A673 (cell line): ENCODE data around the gene PILRA. TPM values are rescaled to one million over a fixed set of nuclear protein-coding genes. Genes with fewer than 3 reads are reported as not detected.

ENCODE experiments used
- BruUV-seq: library from RNA; stranded (reverse); fragments of 400-500 nt; replicated peaks from 2 replicates; lab custom pipeline; 2021; lab: Mats Ljungman, UMichigan
- CTCF ChIA-PET: fragments of 300-600 bp; sonication (Branson Sonifier 250); formaldehyde crosslinking; loops from one replicate; lab custom pipeline; 2022; ENCODE audit warnings: antibody characterized with exemption; lab: Charles Lee
- POLR2A ChIA-PET: fragments of 300-600 bp; sonication (Branson Sonifier 250); formaldehyde crosslinking; loops from one replicate; lab custom pipeline; 2022; ENCODE audit warnings: antibody characterized with exemption; ENCODE audit not compliant: low non-redundant PET; lab: Charles Lee
- DNase-seq: peaks from one replicate; pipeline ENCODE4 v3.0.0-alpha.2; 2015; ENCODE audit warnings: low spot score
- H3K27ac ChIP-seq: fragments of 200-600 bp; sonication (generic); 2 replicates; pipeline ENCODE4 v1.5.1; 2016; ENCODE audit warnings: mixed run types, low read depth, mild to moderate bottlenecking, mixed read lengths, antibody characterized with exemption, low read length; ENCODE audit not compliant: poor library complexity, severe bottlenecking
- H3K27me3 ChIP-seq: fragments of 200-600 bp; sonication (generic); replicated peaks from 2 replicates; pipeline ENCODE4 v1.6.1; 2017; ENCODE audit warnings: mixed run types, low read depth, mild to moderate bottlenecking, mixed read lengths, antibody characterized with exemption, low read length; ENCODE audit not compliant: insufficient read depth, poor library complexity
- H3K36me3 ChIP-seq: fragments of 200-600 bp; sonication (generic); 2 replicates; pipeline ENCODE4 v1.6.1; 2016; ENCODE audit warnings: mixed run types, mild to moderate bottlenecking, mixed read lengths, antibody characterized with exemption, low read length; ENCODE audit not compliant: insufficient read depth, poor library complexity, severe bottlenecking
- H3K4me1 ChIP-seq: fragments of 200-600 bp; sonication (generic); 2 replicates; pipeline ENCODE4 v1.6.1; 2017; ENCODE audit warnings: mixed run types, mild to moderate bottlenecking, mixed read lengths, antibody characterized with exemption, low read length; ENCODE audit not compliant: insufficient read depth, poor library complexity, severe bottlenecking
- H3K4me3 ChIP-seq: fragments of 200-600 bp; sonication (generic); 2 replicates; pipeline ENCODE4 v1.5.1; 2016; ENCODE audit warnings: low read depth, mixed run types, mild to moderate bottlenecking, mixed read lengths, low read length; ENCODE audit not compliant: poor library complexity, severe bottlenecking
- H3K9me3 ChIP-seq: fragments of 200-600 bp; sonication (generic); 2 replicates; pipeline ENCODE4 v1.6.1; 2016; ENCODE audit warnings: mixed run types, low read depth, mild to moderate bottlenecking, mixed read lengths, antibody characterized with exemption, low read length; ENCODE audit not compliant: poor library complexity, severe bottlenecking
- EZH2 ChIP-seq: fragments of 200-600 bp; sonication (generic); IDR thresholded peaks from 2 replicates; pipeline ENCODE4 v1.6.1; 2017; ENCODE audit warnings: borderline replicate concordance, low read depth, mild to moderate bottlenecking, mixed read lengths, antibody characterized with exemption, low read length; ENCODE audit not compliant: poor library complexity, severe bottlenecking
- intact Hi-C: fragments of 100-400 bp; cut with micrococcal nuclease; formaldehyde crosslinking; loops from one replicate; pipeline ENCODE4 v1.10.0; 2022; ENCODE audit not compliant: unreplicated experiment
- total RNA-seq: library from RNA; stranded (reverse); gene quantifications from 2 replicates; pipeline ENCODE4 v1.2.3, GENCODE V29; 2021
- TF ChIP-seq, protein P1 (sequence below): fragments of 300-800, 200-600 bp; sonication (generic); conservative IDR thresholded peaks from 2 replicates; pipeline ENCODE4 v1.5.1; 2017; ENCODE audit warnings: low read depth, mild to moderate bottlenecking, antibody characterized with exemption, low read length, moderate library complexity, mixed read lengths

The PILRA gene
- total RNA-seq, 1 experiment from 2014 or later, result 1.5 TPM

DNA sequence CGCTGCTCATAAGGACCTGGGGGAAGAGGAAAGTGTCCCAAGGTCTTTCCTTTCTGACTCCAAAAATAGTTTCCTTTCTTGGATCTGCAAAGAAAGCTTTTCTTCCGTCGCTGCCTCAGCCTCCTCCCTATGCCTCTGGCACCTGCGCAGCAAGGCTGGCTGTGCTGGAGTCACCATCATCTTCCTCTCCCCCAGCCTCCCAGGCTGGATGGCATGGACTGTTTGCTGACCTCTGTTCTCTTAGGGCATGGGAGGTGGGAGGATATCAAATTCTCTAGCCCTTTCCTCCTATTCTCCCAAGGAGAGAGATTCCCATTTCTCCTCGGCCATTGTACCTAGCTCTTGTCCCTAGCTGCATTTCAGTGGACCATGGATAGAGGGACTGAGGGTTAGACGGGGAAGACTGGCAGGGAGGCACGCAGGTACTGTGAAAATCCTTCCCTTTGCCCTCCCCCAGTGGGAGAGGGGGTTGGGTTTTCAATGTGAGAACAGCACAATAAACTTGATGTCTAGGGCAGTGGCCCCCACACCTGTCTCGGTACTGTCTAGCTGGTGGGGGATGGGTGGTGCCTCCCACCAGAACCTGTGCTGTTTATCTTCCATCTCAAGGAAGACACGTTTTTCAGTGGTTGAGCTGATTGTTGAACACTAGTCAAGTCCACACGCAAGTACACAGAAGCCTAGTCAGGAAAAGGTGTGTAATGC lies 60.5 kb downstream of the PILRA start:
- Histone ChIP-seq H3K9me3 (no peaks in the 10 kb centered on the region), H3K4me1 (peaks cover 23% of the 10 kb centered on the region), H3K27me3 (no peaks in the 10 kb centered on the region), H3K4me3 (no peak overlapping the region), H3K27ac (peak overlapping the region; percentile 49), H3K36me3 (peaks cover 41% of the 10 kb centered on the region)
- intact Hi-C loops, result no loop called here
- CTCF ChIA-PET, result interaction anchor here (0.6 kb wide), 1 partner anchor 22 kb away, joined by 9 read pairs; no protein-coding TSS in a partner anchor
- BruUV-seq, result no TSS peak
- POLR2A ChIA-PET, result no interaction called here
- TF ChIP-seq, protein P1, sequence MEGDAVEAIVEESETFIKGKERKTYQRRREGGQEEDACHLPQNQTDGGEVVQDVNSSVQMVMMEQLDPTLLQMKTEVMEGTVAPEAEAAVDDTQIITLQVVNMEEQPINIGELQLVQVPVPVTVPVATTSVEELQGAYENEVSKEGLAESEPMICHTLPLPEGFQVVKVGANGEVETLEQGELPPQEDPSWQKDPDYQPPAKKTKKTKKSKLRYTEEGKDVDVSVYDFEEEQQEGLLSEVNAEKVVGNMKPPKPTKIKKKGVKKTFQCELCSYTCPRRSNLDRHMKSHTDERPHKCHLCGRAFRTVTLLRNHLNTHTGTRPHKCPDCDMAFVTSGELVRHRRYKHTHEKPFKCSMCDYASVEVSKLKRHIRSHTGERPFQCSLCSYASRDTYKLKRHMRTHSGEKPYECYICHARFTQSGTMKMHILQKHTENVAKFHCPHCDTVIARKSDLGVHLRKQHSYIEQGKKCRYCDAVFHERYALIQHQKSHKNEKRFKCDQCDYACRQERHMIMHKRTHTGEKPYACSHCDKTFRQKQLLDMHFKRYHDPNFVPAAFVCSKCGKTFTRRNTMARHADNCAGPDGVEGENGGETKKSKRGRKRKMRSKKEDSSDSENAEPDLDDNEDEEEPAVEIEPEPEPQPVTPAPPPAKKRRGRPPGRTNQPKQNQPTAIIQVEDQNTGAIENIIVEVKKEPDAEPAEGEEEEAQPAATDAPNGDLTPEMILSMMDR, result no peak
- no peak for TF ChIP-seq EZH2
- no peak for DNase-seq

DNA sequence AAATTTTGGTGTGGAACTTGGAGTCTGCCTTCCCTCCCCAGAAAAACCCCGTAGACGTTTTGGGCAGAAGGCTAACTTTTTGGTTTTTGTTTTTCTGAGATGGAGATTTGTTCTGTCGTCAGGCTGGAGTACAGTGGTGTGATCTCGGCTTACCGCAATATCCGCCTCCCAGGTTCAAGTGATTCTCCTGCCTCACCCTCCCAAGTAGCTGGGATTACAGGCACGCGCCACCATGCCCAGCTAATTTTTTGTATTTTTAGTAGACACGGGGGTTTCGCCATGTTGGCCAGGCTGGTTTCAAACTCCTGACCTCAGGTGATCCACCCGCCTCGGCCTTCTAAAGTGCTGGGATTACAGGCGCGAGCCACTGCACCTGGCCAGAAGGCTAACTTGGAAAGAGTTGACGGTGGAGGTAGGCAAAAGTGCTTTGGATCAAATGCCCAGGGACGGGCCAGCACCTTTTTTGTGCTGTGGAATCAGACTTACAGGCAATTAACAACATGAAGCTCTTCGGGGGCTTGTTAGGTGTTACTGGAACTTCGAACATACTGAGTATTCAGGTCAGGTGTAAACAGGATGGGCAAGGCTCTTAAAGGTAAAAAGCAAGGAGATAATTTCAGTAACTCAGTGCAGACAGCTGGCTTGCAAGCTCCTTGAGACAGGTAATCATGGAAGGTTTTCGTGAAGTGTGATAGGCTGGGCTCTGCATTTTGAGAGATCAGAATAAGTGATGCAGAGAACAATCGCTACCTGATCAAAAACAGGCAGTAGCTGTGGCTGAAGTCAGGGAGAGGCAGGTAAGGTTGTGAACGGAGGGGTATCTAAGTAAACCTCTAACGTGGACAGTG lies 61.2 kb downstream of the PILRA start:
- CTCF ChIA-PET, result interaction anchor here (0.6 kb wide), 1 partner anchor 21 kb away, joined by 9 read pairs; no protein-coding TSS in a partner anchor
- Histone ChIP-seq H3K36me3 (peaks cover 41% of the 10 kb centered on the region), H3K27ac (peak overlapping the region; percentile 96), H3K9me3 (no peaks in the 10 kb centered on the region), H3K4me1 (peaks cover 23% of the 10 kb centered on the region), H3K4me3 (peak overlapping the region; percentile 91), H3K27me3 (no peaks in the 10 kb centered on the region)
- TF ChIP-seq EZH2, result no peak
- no TSS peak for BruUV-seq
- intact Hi-C loops, result no loop called here
- POLR2A ChIA-PET, result no interaction called here
- no peak for DNase-seq

DNA sequence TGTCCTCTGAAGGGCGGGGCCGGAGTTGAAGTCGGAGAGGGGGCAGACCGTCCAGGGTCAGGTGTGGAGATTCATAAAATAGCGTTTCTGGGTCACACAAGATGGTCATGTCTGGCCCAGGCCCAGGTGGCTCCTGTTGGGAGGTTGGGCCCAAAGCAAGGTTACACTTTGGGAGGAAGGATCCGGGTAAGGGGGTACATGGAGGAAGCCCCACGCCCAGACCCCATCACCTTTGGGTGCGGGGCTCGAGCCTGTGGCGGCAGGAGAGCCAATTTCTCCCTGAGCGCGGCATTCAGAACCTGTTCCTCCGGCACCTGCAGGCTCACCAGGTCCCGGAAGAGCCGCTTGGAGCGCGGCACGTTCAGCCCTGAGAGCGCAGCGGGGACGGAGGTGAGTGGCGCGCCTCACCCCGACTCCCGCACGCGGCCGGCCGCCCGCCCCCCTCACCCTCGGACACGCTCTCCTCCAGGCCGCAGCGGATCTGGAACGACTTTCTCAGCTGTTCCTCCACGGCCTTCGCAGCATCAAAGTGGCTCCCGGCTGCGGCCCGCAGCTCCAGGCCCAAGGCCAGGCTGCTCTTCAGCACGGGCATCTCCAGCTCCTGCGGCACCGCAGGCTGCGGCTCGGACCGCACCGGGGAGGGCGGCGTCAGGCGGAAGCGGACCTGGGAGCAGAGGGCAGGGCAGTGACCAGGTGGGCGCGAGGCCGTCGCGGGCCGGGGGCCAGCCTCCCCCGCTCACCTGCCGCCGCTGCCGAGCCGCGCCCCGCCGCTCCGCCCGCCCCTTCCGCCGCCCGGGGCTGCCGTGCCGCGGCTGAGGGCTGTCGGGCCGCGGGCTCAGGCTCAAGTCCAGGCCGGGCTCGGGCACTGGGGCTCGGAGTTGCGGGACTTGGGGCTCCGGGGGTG lies 62.4 kb downstream of the PILRA start:
- peak overlapping the region; percentile 91 for H3K4me3 ChIP-seq
- POLR2A ChIA-PET, result no interaction called here
- H3K27ac ChIP-seq, result peak overlapping the region; percentile 96
- CTCF ChIA-PET, result no interaction called here
- BruUV-seq, result TSS peak; percentile 58
- TF ChIP-seq, protein P1, result no peak
- no peak for TF ChIP-seq EZH2
- intact Hi-C loops, result no loop called here
- no peaks in the 10 kb centered on the region for H3K27me3 ChIP-seq
- peak; percentile 32 for DNase-seq
- H3K9me3 ChIP-seq, result no peaks in the 10 kb centered on the region
- H3K36me3 ChIP-seq, result peaks cover 41% of the 10 kb centered on the region
- peaks cover 22% of the 10 kb centered on the region for H3K4me1 ChIP-seq
